ENCODE measurements around the gene STAC3. TPM values are rescaled to one million over a fixed set of nuclear protein-coding genes. Genes with fewer than 3 reads are reported as not detected.

The STAC3 gene
- total and polyA plus RNA-seq, 10 of the 15 experiments (the other 5 are each of a cell fraction or from before 2014, with no cell fraction given), result 0.49 to 9.9 (median 3.8) TPM

GRCh38 chr12:57238854-57239554, 12.0 kb downstream of the STAC3 start (continued):
- no peak for TF ChIP-seq PRDM15 (CRISPR knock-in tag; IDR thresholded peaks at IDR 0.05)
- peak; percentile 51; the same call in 1 of the 2 replicates for TF ChIP-seq NFYA (IDR thresholded peaks at IDR 0.05; ENCODE audit: borderline replicate concordance, low read depth, low read length)
- 0 out of 2 replicates have a peak, but pooled peaks have one; percentile 51 for TF ChIP-seq MAX (IDR thresholded peaks at IDR 0.05; ENCODE audit: low read depth, low read length)
- peak; percentile 52; the same call in 1 of the 2 replicates for TF ChIP-seq DPF2 (IDR thresholded peaks at IDR 0.05)
- 0 out of 2 replicates have a peak, but pooled peaks have one; percentile 55 for TF ChIP-seq NKRF (conservative IDR thresholded peaks at IDR 0.05)
- TF ChIP-seq BRCA1 (IDR thresholded peaks at IDR 0.05; ENCODE audit: low read depth, low read length), result no peak
- no peak for TF ChIP-seq TCF3 (IDR thresholded peaks at IDR 0.05; ENCODE audit: borderline replicate concordance, insufficient read depth, low read depth, low read length)
- 0 out of 3 replicates have a peak, but pooled peaks have one; percentile 56 for TF ChIP-seq POU2F2 (IDR thresholded peaks at IDR 0.05; ENCODE audit: borderline replicate concordance, low read depth, low read length)
- TF ChIP-seq FOXM1 (IDR thresholded peaks at IDR 0.05; ENCODE audit: low read depth, low read length), result peak; percentile 56; the same call in 1 of the 2 replicates
- peak; percentile 55; the same call in 1 of the 2 replicates for TF ChIP-seq MXI1 (IDR thresholded peaks at IDR 0.05; ENCODE audit: low read depth, low read length)
- no peak for TF ChIP-seq ZSCAN29 (IDR thresholded peaks at IDR 0.05)
- TF ChIP-seq SMC3 (IDR thresholded peaks at IDR 0.05; ENCODE audit: borderline replicate concordance, low read length), result peak; percentile 91
- TF ChIP-seq MYC (IDR thresholded peaks at IDR 0.05; ENCODE audit: insufficient read depth, insufficient read length, insufficient replicate concordance, low read length, severe bottlenecking), result no peak
- TF ChIP-seq RELB (IDR thresholded peaks at IDR 0.05; ENCODE audit: low read depth), result 0 out of 2 replicates have a peak, but pooled peaks have one; percentile 36
- TF ChIP-seq CHD1 (IDR thresholded peaks at IDR 0.05; ENCODE audit: low read depth, low read length), result no peak
- peak; percentile 71; the same call in 1 of the 2 replicates for TF ChIP-seq ATF3 (IDR thresholded peaks at IDR 0.05; ENCODE audit: borderline replicate concordance, extremely low read depth, low read depth, low read length)
- no peak for TF ChIP-seq ETV6 (conservative IDR thresholded peaks at IDR 0.05 in 1 of 2, IDR thresholded peaks at IDR 0.05 in 1 of 2; ENCODE audit: borderline replicate concordance in 1 of 2, low read depth in 1 of 2)
- peak; percentile 31; the same call in 1 of the 2 replicates for TF ChIP-seq PAX5 (IDR thresholded peaks at IDR 0.05; ENCODE audit: borderline replicate concordance, low read depth, low read length)
- no peak for TF ChIP-seq POLR2AphosphoS2 (IDR thresholded peaks at IDR 0.05; ENCODE audit: low read depth, low read length)
- no peak for TF ChIP-seq ATF7 (IDR thresholded peaks at IDR 0.05; ENCODE audit: low read depth)
- 0 out of 2 replicates have a peak, but pooled peaks have one; percentile 31 for TF ChIP-seq IRF4 (IDR thresholded peaks at IDR 0.05; ENCODE audit: low read depth, low read length)

Data from GM12878 (cell line).